NCI-H446 (cell line): ENCODE measurements around the gene PTPN3.

Source experiments
- DNase-seq, 2 experiments: peaks; one replicate each; lab custom pipeline; 2025; lab: John Stamatoyannopoulos, UW

The PTPN3 gene

GRCh38 chr9:109506097-109506712, 8.1 kb upstream of the PTPN3 start:
- DNase-seq = no peak

DNA sequence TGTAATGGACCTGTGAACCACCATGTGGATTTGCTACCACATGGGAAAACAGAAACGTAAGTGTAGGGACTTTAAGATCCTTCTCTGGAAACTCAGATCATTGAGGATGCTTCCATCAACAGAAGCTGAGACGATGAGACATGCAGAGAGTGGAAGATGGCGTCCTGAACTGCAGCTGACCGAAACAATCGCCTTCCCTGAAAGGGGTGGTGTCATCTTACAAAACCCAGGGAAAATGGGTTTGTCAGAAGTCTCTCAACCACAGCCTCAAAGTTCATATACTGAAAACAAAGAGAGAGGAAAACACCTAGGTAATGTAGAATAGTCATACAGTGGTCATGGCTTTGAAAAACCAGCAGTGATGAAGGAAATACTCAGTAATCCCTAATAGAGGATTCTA, 6.6 kb upstream of the PTPN3 start:
- DNase-seq = no peak

DNA sequence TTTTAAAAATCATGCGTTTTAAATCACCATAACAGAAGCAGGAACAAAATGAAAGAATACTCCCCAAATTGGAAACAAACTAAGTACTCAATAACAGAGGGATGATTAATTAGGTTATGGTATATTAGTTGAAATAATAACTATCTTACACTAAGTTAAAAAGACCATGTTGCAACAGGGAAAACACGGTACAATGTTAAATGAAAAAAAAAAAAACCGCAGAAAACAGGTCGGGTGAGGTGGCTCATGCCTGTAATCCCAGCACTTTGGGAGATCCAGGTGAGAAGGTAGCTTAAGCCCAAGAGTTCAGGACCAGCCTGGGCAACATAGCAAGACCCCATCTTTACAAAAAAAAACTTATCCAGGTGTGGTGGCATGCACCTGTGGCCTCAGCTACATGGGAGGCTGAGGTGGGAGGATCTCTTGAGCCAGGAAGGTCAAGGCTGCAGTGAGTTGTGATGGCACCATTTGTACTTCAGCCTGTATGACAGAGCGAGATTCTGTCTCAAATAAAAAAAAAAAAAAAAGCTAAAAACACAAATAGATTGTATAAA, 2.4 kb upstream of the PTPN3 start:
- DNase-seq = no peak

DNA sequence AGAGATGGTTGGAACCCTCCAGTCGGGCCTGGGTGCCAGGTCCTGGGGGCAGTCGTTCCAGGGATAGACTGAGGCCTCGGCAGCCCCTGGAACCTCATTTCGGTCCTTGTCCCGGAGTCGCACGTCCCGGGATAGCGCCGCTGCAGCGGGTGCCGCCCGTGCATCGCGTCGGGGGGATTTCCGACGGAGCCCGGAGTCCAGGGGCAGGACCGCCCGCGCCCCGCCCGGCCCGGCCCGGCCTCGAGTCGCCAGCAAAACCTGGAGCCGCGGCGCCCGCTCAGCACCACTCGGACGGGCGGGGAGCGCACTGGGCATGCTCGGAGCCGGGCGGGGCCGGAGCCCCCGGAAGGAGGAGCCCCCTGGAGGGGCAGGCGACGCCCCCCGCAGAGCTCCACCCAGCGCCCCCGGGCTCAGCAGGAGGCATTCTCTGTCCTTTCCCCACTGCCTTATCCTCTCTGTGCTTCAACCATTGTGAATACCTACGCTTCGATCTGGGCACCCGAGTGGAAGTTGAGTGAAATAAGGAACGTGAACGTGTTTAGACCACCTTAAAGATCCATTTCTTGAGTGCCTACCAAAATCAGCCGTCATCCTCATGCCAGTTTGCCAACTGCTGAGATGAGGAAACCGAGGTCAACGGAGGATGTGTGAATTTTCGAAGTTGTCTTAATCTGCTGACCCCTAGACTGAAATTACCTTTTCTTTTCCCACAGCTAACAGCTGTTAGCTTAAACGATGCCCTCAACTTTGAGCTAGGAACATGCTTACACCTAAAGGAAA, 1.7 kb upstream of the PTPN3 start:
- peak in 1 of 2 experiments; percentile 54 for DNase-seq

DNA sequence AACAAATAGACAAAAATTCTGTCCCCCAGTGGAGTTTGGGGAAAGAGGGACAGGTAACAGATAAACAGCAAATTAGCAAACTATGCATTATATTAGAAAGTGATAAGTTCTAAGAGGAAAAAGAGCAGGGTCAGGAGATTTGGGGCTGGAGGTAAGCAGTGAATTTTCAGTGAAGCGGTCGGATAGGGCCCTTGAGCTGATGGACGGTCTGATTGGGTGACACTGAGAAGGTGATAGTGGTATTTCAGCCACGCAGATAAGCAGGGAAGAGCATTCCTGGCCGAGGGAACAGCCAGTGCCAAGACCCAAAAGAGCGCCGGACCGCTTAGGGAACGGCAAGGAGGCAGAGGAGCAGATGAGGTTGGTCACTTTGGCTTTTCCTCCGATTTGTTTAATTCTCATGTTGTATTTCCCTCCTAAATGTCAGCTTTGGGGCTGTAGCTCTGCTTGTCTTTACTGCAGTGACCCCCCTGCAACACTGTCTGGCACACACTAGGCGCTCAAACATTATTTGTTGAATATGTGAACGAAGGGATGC, 1.1 kb upstream of the PTPN3 start:
- DNase-seq = no peak

DNA sequence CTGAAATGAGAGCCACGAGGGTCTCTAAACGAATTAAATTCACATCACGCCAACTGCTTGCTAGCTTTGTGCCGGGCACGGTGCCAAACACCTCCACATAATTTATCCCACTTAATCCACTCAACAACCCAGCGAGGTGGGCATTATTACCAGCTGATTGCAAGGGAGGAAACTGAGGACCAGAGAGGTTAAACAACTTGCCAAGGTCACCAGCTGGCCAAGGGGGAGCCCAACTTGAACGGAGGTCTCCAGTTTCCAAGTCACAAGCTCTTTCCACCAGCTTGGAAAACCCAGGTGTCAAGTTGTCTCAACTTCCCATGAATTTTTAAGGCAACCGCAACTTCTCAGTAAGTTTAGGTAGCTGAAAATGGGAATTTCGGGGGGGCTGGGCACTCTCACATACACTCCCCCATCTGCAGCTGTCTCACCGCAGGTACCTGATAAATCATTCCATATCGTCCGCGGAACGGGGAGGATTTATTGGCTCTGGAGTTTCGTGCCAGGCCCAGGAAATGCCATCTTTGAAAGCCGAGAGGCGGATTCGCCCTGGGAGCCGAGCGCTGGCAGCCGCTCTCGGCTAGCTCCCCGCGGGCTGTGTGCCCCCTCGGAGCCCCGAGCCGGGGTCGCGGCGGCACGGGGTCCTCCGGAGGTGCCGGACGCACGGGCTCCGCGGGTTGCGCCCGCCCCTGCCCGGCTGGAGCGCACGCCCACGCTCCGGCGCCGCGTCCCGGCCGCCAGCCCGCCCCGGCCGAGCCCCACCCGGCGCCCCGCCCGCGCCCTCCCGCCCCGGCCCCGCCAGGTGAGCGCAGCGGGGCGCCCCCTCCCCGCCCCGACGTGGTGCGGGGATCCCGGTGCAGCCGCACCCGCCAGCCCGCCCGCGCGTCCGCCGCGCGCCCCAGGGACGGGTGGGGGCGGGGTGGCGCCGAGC, 617 bp downstream of the PTPN3 start:
- DNase-seq = no peak

GRCh38 chr9:109496841-109497225, 1.3 kb downstream of the PTPN3 start:
- no peak for DNase-seq

GRCh38 chr9:109496218-109496617, 1.9 kb downstream of the PTPN3 start:
- no peak for DNase-seq

- DNase-seq = no peak
Measured at GRCh38 chr9:109493648-109494047, 4.5 kb downstream of the PTPN3 start.

DNA sequence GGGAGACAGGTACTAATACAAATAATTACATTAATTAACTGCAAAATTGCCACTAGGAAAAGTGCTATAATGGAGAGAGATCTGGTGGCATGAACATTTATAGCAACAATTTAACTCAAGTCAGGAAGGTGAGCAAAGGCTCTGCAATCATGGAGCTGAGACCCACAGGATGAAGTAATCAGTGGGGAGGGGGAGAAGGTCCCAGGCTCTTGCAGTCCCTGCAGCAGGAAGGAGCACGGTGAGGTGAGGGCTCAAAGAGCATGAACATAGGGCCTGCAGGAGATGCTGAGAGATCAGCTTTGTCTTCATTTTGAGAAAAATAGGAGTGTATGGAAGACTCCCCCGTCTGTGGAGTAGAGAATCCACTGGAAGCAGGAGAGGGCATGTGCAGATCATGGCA, 6.5 kb downstream of the PTPN3 start:
- no peak for DNase-seq

DNA sequence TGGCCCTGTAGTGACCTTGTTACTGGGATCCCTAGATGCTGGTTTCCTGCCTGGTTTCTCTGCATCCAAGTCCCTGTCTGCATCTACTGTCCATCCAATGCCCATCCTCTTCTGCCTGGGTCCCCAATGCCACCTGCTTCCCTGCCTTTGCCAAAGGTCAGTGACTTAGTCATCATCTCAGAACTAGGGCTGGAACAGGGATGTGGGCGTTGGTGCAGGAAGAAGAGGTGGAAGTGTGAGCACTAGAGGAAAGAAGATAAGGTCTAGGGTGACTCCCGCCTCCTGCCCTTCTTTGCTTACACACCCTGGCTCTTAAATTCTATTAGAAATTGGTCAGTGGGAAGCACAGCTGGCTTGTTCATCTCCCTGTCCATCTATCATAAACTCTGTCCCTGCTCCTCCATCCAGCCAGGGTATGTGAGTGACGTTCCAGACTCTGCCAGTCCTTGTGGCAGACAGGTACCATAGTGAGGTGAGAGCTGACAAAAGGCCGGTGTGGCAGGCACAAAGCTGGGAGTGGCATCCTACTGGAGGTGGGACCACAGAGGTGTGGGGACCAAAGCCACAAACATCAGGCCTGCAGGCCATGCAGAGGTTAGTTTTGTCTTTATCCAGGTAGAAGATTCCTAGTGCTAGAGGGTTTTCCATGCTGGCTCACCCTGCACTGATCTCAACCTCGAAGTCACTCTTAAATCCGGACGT, 9.2 kb downstream of the PTPN3 start:
- no peak for DNase-seq

DNA sequence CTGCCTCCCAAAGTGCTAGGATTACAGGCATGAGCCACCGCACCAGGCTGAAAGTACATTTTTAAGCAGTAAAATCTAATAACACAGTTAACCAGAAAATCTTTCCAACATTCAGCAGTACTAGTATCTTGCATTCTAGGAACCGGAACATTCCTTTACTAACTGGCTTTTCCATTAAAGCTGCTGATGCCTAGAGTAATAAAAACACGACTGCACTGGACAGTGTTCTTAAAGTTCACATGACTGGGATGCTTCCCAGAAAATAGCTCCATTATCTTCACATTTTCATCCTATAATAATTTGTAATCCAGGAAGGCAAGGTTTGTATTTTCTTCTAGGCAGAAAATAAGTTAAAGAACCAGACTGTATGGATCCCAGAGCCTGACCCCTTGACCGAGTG, 9.8 kb downstream of the PTPN3 start:
- no peak for DNase-seq

- DNase-seq = no peak
Measured at GRCh38 chr9:109487247-109487646, 10.9 kb downstream of the PTPN3 start.

GRCh38 chr9:109483744-109484429, 14.2 kb downstream of the PTPN3 start:
- DNase-seq = no peak

GRCh38 chr9:109482391-109482916, 15.7 kb downstream of the PTPN3 start:
- no peak for DNase-seq

DNA sequence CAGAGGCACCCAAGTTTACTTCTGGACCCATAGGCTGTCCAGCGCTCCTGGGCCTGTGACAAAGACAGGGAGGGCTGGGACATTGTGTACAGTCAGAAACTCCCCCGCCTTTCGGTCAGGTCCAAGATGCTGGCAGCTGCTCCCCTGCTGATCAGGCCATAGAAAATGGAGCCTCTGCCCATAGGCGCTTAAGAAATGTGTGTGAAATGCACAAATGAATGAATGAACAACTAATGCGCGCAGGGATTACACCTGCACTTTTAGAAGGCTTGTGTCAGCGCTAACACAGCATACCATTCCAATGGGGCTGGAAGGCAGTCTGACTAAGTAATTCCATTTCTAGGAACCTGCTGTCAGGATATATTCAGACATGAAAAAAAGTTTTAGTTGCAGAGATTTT, 16.3 kb downstream of the PTPN3 start:
- DNase-seq = no peak

GRCh38 chr9:109479822-109480221, 18.3 kb downstream of the PTPN3 start:
- DNase-seq = no peak

GRCh38 chr9:109478665-109479380, 19.3 kb downstream of the PTPN3 start:
- DNase-seq = no peak

DNA sequence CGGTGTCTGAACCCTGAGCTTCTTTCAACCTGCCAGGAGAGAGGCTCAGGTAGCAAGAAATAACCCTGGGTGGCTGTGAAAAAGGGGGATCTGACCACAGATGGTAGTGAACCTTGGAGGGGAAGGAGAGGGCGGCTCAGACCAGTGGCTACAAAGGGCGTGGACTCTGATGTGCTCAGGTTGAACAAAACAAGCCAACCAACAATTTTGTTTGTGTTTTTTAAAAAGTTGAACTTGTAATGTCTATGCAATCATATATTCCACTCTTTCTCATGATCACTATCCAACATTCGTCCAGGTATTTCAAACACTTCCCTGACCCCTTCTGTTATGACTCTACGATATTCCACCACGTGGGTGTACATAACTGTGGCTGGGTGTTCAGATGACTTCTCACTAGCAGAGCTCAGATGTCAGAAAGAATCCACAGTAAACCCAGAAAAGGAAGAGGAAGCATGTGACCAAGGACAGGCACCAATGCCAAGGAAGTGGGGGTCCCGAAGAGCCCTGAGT, 20.0 kb downstream of the PTPN3 start:
- no peak for DNase-seq
